SK-N-SH (cell line): ENCODE data around the gene FYB1. TPM values are rescaled to one million over a fixed set of nuclear protein-coding genes. Genes with fewer than 3 reads are reported as not detected.

Experiments
- CTCF ChIA-PET: fragments of 300-600, 350-600 bp; formaldehyde crosslinking; extraction: SDS; loops from one replicate; lab custom pipeline; 2021; lab: Yijun Ruan, JAX
- POLR2A ChIA-PET: fragments of 350-600 bp; sonication (Branson Sonifier 250); formaldehyde crosslinking; extraction: SDS; loops from one replicate; lab custom pipeline; 2020; ENCODE audit warnings: antibody characterized with exemption, inconsistent platforms; lab: Yijun Ruan, JAX
- DNase-seq: peaks from one replicate; pipeline ENCODE4 v3.0.0; 2012
- H2AFZ ChIP-seq: fragments of 200-600 bp; sonication (generic); 2 replicates; pipeline ENCODE4 v1.8.1; 2016; ENCODE audit warnings: antibody characterized with exemption, mild to moderate bottlenecking, low read depth
- H3F3A ChIP-seq: fragments of 200-600 bp; sonication (generic); replicated peaks from 2 replicates; pipeline ENCODE3; 2016; ENCODE audit warnings: antibody characterized with exemption, mild to moderate bottlenecking; ENCODE audit not compliant: insufficient read depth
- H3K27ac ChIP-seq, 2 experiments: fragments of 200-500 bp in 1 of 2; fragments of 200-600 bp in 1 of 2; sonication (Bioruptor generic) in 1 of 2; sonication (generic), shearing (Covaris generic) in 1 of 2; 2 replicates each; pipeline versions ENCODE4 v1.5.1 to v1.6.1; 2014 to 2016; ENCODE audit warnings: low read depth in 2 of 2, inconsistent platforms in 1 of 2, low read length in 1 of 2, mild to moderate bottlenecking in 1 of 2, mixed read lengths in 1 of 2
- H3K27me3 ChIP-seq: fragments of 200-600 bp; sonication (generic), shearing (Covaris generic); 2 replicates; pipeline ENCODE4 v1.6.1; 2016; ENCODE audit warnings: mixed run types; ENCODE audit not compliant: insufficient read depth
- H3K36me3 ChIP-seq, 2 experiments: fragments of 200-500 bp in 1 of 2; fragments of 200-600 bp in 1 of 2; sonication (Bioruptor generic) in 1 of 2; sonication (generic) in 1 of 2; replicated peaks in 1 of 2; 2 replicates each; pipeline versions ENCODE3 to v1.5.1; 2014 to 2016; ENCODE audit warnings: low read length in 1 of 2, mild to moderate bottlenecking in 1 of 2; ENCODE audit not compliant: insufficient read depth in 2 of 2, control insufficient read depth in 1 of 2
- H3K4me1 ChIP-seq, 2 experiments: fragments of 200-500 bp in 1 of 2; fragments of 200-600 bp in 1 of 2; sonication (Bioruptor generic) in 1 of 2; sonication (generic), shearing (Covaris generic) in 1 of 2; 2 replicates each; pipeline versions ENCODE4 v1.5.1 to v1.6.1; 2014 to 2016; ENCODE audit warnings: low read depth in 1 of 2, low read length in 1 of 2, mixed run types in 1 of 2; ENCODE audit not compliant: insufficient read depth in 2 of 2, control insufficient read depth in 1 of 2
- H3K4me2 ChIP-seq: fragments of 200-600 bp; sonication (generic), shearing (Covaris generic); 2 replicates; pipeline ENCODE4 v1.6.1; 2017; ENCODE audit warnings: mixed run types
- H3K4me3 ChIP-seq, 2 experiments: fragments of 200-500 bp in 1 of 2; fragments of 200-600 bp in 1 of 2; sonication (Bioruptor generic) in 1 of 2; sonication (generic), shearing (Covaris generic) in 1 of 2; 2 replicates each; pipeline versions ENCODE4 v1.5.1 to v1.8.1; 2014 to 2016; ENCODE audit warnings: low read depth in 2 of 2, inconsistent platforms in 1 of 2, low read length in 1 of 2, mild to moderate bottlenecking in 1 of 2, mixed read lengths in 1 of 2, moderate library complexity in 1 of 2
- H3K79me2 ChIP-seq: fragments of 200-600 bp; sonication (generic); 2 replicates; pipeline ENCODE4 v1.8.1; 2017; ENCODE audit warnings: mild to moderate bottlenecking; ENCODE audit not compliant: insufficient read depth
- H3K9ac ChIP-seq: fragments of 200-600 bp; sonication (generic); 2 replicates; pipeline ENCODE4 v1.6.1; 2017; ENCODE audit warnings: mixed run types
- H3K9me2 ChIP-seq: fragments of 200-600 bp; sonication (generic); 2 replicates; pipeline ENCODE4 v1.6.1; 2017; ENCODE audit warnings: mixed run types
- H3K9me3 ChIP-seq: fragments of 200-600 bp; sonication (generic); 2 replicates; pipeline ENCODE4 v1.6.1; 2017; ENCODE audit warnings: mixed run types, mild to moderate bottlenecking, moderate library complexity
- H4K20me1 ChIP-seq: fragments of 200-600 bp; sonication (generic); 2 replicates; pipeline ENCODE4 v1.6.1; 2017; ENCODE audit warnings: mild to moderate bottlenecking, mixed run types; ENCODE audit not compliant: insufficient read depth
- CTCF ChIP-seq: fragments of 200-600 bp; sonication (generic); IDR thresholded peaks from 2 replicates; pipeline ENCODE4 v1.6.1; 2017; ENCODE audit warnings: antibody characterized with exemption, mild to moderate bottlenecking, moderate library complexity
- EZH2phosphoT487 ChIP-seq: fragments of 200-600 bp; sonication (generic); IDR thresholded peaks from 2 replicates; pipeline ENCODE4 v1.6.1; 2017; ENCODE audit warnings: low read depth, mixed run types, mild to moderate bottlenecking, antibody characterized with exemption, moderate library complexity, borderline replicate concordance
- IRF3 ChIP-seq: fragments of 150-350 bp; IDR thresholded peaks from 2 replicates; pipeline ENCODE4 v1.6.1; 2016; ENCODE audit warnings: mild to moderate bottlenecking, low read depth, low read length
- JUND ChIP-seq: IDR thresholded peaks from 2 replicates; pipeline ENCODE4 v1.4.0; 2012
- MEF2A ChIP-seq: IDR thresholded peaks from 2 replicates; pipeline ENCODE4 v1.4.0; 2012; ENCODE audit warnings: low read depth, borderline replicate concordance
- PBX3 ChIP-seq: IDR thresholded peaks from 2 replicates; pipeline ENCODE4; 2012
- RFX5 ChIP-seq: IDR thresholded peaks from 2 replicates; pipeline ENCODE4 v1.6.1; 2012; ENCODE audit warnings: mild to moderate bottlenecking, improper control_type of control experiment, low read length
- USF1 ChIP-seq: IDR thresholded peaks from 2 replicates; pipeline ENCODE4 v1.4.0; 2012; ENCODE audit warnings: low read depth, borderline replicate concordance
- YY1 ChIP-seq: IDR thresholded peaks from 2 replicates; pipeline ENCODE4 v1.4.0; 2012; ENCODE audit warnings: low read depth, mild to moderate bottlenecking
- WGBS: methylation state at CpG from one replicate; pipeline ENCODE4 v1.1.6; 2017; ENCODE audit warnings: low lambda C conversion rate; 5-methylcytosine and 5-hydroxymethylcytosine counted together
- polyA plus RNA-seq, 3 experiments: library from polyadenylated mRNA; depleted of rRNA; stranded (reverse); fragments of >200 nt; gene quantifications; 2 replicates each; pipeline ENCODE4 v1.2.3, GENCODE V29; 2012

Gene FYB1
- polyA plus RNA-seq, 1 of the 3 experiments (the other 2 are of a cell fraction): not detected

- WGBS: 16% methylated on average over 2 of the region's 2 CpGs
- TF ChIP-seq PBX3 (0 out of 2 replicates have a peak, but pooled peaks have one; percentile 8), JUND (no peak)
- POLR2A ChIA-PET: no interaction called here
These were observed 139.2 kb downstream of the FYB1 start for GRCh38 chr5:39080168-39080567.

GRCh38 chr5:39079147-39079546 is 140.2 kb downstream of the FYB1 start:
- H3K9ac ChIP-seq: no peak overlapping the region
- H3K36me3 ChIP-seq: peaks cover 0 to 3% of the 10 kb centered on the region in 2 experiments
- TF ChIP-seq EZH2phosphoT487: no peak
- no peak for TF ChIP-seq USF1
- no peak for TF ChIP-seq CTCF
- TF ChIP-seq IRF3: no peak
- no peak for TF ChIP-seq RFX5
- TF ChIP-seq MEF2A: no peak
- no peak for TF ChIP-seq YY1
- TF ChIP-seq, all 33 proteins: peak for 0
- Histone ChIP-seq H3K79me2 (peaks cover 4% of the 10 kb centered on the region; the same call in 1 of the 2 replicates), H3K4me2 (no peak overlapping the region), H3K27me3 (no peaks in the 10 kb centered on the region; the same call in 1 of the 2 replicates), H3F3A (peaks cover 23% of the 10 kb centered on the region), H3K9me2 (no peaks in the 10 kb centered on the region; the same call in 1 of the 2 replicates), H3K4me3 (no peak overlapping the region), H3K27ac (no peak overlapping the region), H3K9me3 (no peaks in the 10 kb centered on the region), H4K20me1 (no peaks in the 10 kb centered on the region), H2AFZ (no peak overlapping the region), H3K4me1 (peaks cover 0 to 4% of the 10 kb centered on the region in 2 experiments; a peak in 2 of 4 replicates)
- ChIA-PET POLR2A (no interaction called here), CTCF (interaction anchor here (1.0 to 2.7 kb wide), 8 partner anchors 8 to 638 kb away, joined by 3 to 18 read pairs (median 6); no protein-coding TSS in a partner anchor)
- WGBS: 39% methylated on average over 2 of the region's 2 CpGs
- DNase-seq: no peak

More at GRCh38 chr5:39080168-39080567, 139.2 kb downstream of the FYB1 start:
- H3K27me3 ChIP-seq: no peaks in the 10 kb centered on the region; the same call in 1 of the 2 replicates
- H3K9me3 ChIP-seq: no peaks in the 10 kb centered on the region
- peaks cover 0 to 4% of the 10 kb centered on the region in 2 experiments; a peak in 2 of 4 replicates for H3K4me1 ChIP-seq
- no peaks in the 10 kb centered on the region for H4K20me1 ChIP-seq
- H2AFZ ChIP-seq: no peak overlapping the region
- H3K27ac ChIP-seq: no peak overlapping the region
- peaks cover 19% of the 10 kb centered on the region for H3F3A ChIP-seq
- H3K36me3 ChIP-seq: peaks cover 0 to 3% of the 10 kb centered on the region in 2 experiments
- no peak overlapping the region for H3K9ac ChIP-seq
- no peak for DNase-seq
- H3K9me2 ChIP-seq: no peaks in the 10 kb centered on the region; the same call in 1 of the 2 replicates
- no peak overlapping the region for H3K4me3 ChIP-seq
- no peak overlapping the region for H3K4me2 ChIP-seq
- peaks cover 4% of the 10 kb centered on the region; the same call in 1 of the 2 replicates for H3K79me2 ChIP-seq
- CTCF ChIA-PET: interaction anchor here (0.6 to 3.1 kb wide), 29 partner anchors 7 to 872 kb away, joined by 3 to 21 read pairs (median 5); no protein-coding TSS in a partner anchor
